ENCODE results near the gene ADGRE1.
A peak's percentile ranks its signal among the peaks of the same experiment; 100 is the strongest.
"Not testable (repeated sequence)": the region's sequence is repeated elsewhere in the genome, so short reads cannot be mapped to it uniquely, and the experiment has no call there.

Gene ADGRE1

GRCh38 chr19:6887316-6887715 is at the start of gene ADGRE1:
ADGRE1 (plus strand) TSS chr19:6887579; CDS start chr19:6887609, 30 bp downstream.
- DNase-seq: no peak

GRCh38 chr19:6838062-6838655 is 49.2 kb upstream of the ADGRE1 start:
- no peak for DNase-seq

- no peak for DNase-seq
Observed at GRCh38 chr19:6842871-6843607, 44.3 kb upstream of the ADGRE1 start.

GRCh38 chr19:6847828-6848200 is 39.6 kb upstream of the ADGRE1 start:
- no peak for DNase-seq

GRCh38 chr19:6848986-6849385 is 38.4 kb upstream of the ADGRE1 start:
- DNase-seq: no peak

GRCh38 chr19:6849876-6850275 is 37.5 kb upstream of the ADGRE1 start:
- DNase-seq: no peak

- no peak for DNase-seq
Observed at GRCh38 chr19:6851359-6851758, 36.0 kb upstream of the ADGRE1 start.

GRCh38 chr19:6852001-6852400 is 35.4 kb upstream of the ADGRE1 start:
- DNase-seq: no peak

GRCh38 chr19:6853868-6854267 is 33.5 kb upstream of the ADGRE1 start:
- no peak for DNase-seq

- DNase-seq: no peak
Observed at GRCh38 chr19:6854758-6855157, 32.6 kb upstream of the ADGRE1 start.

- no peak for DNase-seq
Observed at GRCh38 chr19:6856749-6857372, 30.5 kb upstream of the ADGRE1 start.

GRCh38 chr19:6861683-6862286 is 25.6 kb upstream of the ADGRE1 start:
- no peak for DNase-seq

- DNase-seq: peak; percentile 93
Observed at GRCh38 chr19:6862673-6863078, 24.7 kb upstream of the ADGRE1 start.

- DNase-seq: no peak
Observed at GRCh38 chr19:6864325-6864940, 22.9 kb upstream of the ADGRE1 start.

GRCh38 chr19:6865849-6866248 is 21.5 kb upstream of the ADGRE1 start:
- DNase-seq: no peak

GRCh38 chr19:6866741-6867151 is 20.6 kb upstream of the ADGRE1 start:
- DNase-seq: no peak

GRCh38 chr19:6868351-6868750 is 19.0 kb upstream of the ADGRE1 start:
- DNase-seq: no peak

GRCh38 chr19:6869151-6869882 is 18.1 kb upstream of the ADGRE1 start:
- not testable (repeated sequence) for DNase-seq

- DNase-seq: no peak
Observed at GRCh38 chr19:6873708-6874431, 13.5 kb upstream of the ADGRE1 start.

GRCh38 chr19:6875218-6875617 is 12.2 kb upstream of the ADGRE1 start:
- no peak for DNase-seq

GRCh38 chr19:6876748-6877147 is 10.6 kb upstream of the ADGRE1 start:
- DNase-seq: no peak

GRCh38 chr19:6877766-6878165 is 9.6 kb upstream of the ADGRE1 start:
- no peak for DNase-seq

Data from CD4-positive, alpha-beta T cell treated with Interleukin-4 for 4 hours (primary cell).